HL-60 (cell line): Measurements from ENCODE around the gene RUSF1.

Experiments
- CTCF ChIP-seq: IDR thresholded peaks from one replicate; pipeline ENCODE4 v1.5.1; 2011; ENCODE audit warnings: low read length, control low read depth, inconsistent platforms; ENCODE audit not compliant: insufficient read depth
- GABPA ChIP-seq: IDR thresholded peaks from 2 replicates; pipeline ENCODE4 v1.6.1; 2012; ENCODE audit warnings: low read depth
- POLR2AphosphoS5 ChIP-seq: IDR thresholded peaks from 2 replicates; pipeline ENCODE4 v1.6.1; 2012; ENCODE audit warnings: low read depth
- SPI1 ChIP-seq: IDR thresholded peaks from 2 replicates; pipeline ENCODE4 v1.6.1; 2012; ENCODE audit warnings: low read depth, mild to moderate bottlenecking, borderline replicate concordance
- TF ChIP-seq, protein P1 (sequence below): IDR thresholded peaks from 2 replicates; pipeline ENCODE4 v1.6.1; 2012; ENCODE audit warnings: low read depth; ENCODE audit not compliant: insufficient replicate concordance

DNA sequence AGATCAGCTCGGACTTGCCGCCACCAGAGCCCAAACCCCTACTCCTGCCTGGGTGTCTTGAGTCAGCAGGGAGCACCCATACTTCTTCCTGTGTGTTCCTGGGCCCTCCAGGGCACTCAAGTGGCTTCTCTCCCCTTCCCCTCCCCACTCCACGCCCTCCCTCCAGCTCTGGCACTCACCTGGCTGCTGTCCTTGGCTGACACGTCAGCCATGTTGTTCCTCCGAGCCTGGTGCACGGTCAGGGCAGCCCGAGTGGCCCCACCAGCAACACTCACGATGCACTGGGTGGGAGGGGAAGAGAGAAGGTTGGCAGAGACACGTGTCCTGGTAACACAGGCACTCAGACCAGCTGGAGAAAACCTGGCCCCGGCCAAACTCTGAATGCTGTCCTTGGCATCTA is 11.5 kb downstream of the RUSF1 start:
- TF ChIP-seq CTCF (no peak), POLR2AphosphoS5 (no peak), SPI1 (no peak), GABPA (no peak)
- TF ChIP-seq, protein P1, sequence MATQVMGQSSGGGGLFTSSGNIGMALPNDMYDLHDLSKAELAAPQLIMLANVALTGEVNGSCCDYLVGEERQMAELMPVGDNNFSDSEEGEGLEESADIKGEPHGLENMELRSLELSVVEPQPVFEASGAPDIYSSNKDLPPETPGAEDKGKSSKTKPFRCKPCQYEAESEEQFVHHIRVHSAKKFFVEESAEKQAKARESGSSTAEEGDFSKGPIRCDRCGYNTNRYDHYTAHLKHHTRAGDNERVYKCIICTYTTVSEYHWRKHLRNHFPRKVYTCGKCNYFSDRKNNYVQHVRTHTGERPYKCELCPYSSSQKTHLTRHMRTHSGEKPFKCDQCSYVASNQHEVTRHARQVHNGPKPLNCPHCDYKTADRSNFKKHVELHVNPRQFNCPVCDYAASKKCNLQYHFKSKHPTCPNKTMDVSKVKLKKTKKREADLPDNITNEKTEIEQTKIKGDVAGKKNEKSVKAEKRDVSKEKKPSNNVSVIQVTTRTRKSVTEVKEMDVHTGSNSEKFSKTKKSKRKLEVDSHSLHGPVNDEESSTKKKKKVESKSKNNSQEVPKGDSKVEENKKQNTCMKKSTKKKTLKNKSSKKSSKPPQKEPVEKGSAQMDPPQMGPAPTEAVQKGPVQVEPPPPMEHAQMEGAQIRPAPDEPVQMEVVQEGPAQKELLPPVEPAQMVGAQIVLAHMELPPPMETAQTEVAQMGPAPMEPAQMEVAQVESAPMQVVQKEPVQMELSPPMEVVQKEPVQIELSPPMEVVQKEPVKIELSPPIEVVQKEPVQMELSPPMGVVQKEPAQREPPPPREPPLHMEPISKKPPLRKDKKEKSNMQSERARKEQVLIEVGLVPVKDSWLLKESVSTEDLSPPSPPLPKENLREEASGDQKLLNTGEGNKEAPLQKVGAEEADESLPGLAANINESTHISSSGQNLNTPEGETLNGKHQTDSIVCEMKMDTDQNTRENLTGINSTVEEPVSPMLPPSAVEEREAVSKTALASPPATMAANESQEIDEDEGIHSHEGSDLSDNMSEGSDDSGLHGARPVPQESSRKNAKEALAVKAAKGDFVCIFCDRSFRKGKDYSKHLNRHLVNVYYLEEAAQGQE = no peak
